Hematopoietic multipotent progenitor cell treated with erythropoietin and hydrocortisone succinate and interleukin-3 and kit ligand, for 15 days (in vitro differentiated cells): ENCODE results near the gene ADI1.

Experiments used
- DNase-seq: peaks from one replicate; pipeline ENCODE4 v3.0.0-alpha.2; 2015; ENCODE audit warnings: low spot score

ADI1 gene

DNA sequence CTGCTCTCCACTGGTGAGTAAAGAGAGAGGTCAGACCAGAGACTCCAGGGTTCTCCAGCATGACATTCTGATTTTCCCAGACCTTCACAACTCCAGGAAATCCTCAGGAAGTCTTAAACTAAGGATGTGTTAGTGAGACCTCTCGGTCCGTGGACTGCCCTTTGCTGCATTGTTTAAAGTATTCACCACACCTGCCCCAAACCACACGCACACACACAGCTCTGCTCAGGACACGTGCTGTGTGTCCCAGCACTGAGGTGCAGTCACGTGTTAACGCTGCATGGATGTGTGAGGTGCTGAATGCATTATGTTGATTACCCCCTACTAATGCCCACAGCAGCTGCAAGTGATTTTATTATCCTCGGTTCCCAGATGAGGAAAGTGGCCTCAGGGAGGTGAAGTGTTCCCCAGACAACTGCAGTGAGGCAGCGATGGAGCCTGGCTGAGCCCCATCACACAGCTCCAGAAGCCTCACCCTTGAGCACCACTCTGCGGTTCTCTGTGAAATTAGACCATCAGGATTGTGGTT is 71.5 kb downstream of the ADI1 start:
- DNase-seq = no peak
